ENCODE results near the gene GMDS. TPM values are rescaled to one million over a fixed set of nuclear protein-coding genes. Genes with fewer than 3 reads are reported as not detected.

Gene GMDS
- total RNA-seq, 3 donors from 2014 or later (not counting 1 experiment from before 2014, with no cell fraction given): 23.6 to 31.0 (median 26.4) TPM

DNA sequence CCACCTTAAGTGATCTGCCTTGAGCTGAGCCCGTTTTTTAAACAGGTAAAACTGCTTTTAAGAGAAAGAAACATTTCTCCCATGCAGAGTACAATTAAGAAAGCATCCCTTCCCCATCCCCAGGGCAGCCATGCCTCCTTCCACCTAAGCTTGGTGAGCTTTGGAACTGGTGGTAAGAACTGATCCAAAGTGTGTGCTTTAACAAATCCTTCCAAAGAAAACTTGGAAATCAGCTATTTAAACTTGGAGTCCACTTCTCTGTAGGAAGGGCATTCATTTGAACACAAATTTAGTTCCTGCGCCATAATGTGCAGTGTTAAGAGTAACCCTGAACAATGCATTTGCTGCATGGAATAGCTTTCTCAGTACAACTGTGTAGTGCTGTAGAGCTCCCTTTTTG is 17.0 kb downstream of the GMDS start:
- Histone ChIP-seq H3K4me1 (ENCODE audit: control insufficient read depth, insufficient read depth, low read length) (no peaks in the 10 kb centered on the region), H3K27ac (ENCODE audit: low read length) (no peak overlapping the region), H3K9me3 (ENCODE audit: control insufficient read depth, insufficient read depth, low read length) (no peaks in the 10 kb centered on the region), H3K4me3 (ENCODE audit: low read length) (no peak overlapping the region), H3K36me3 (ENCODE audit: control insufficient read depth, insufficient read depth, low read length) (no peaks in the 10 kb centered on the region), H3K27me3 (ENCODE audit: control insufficient read depth, insufficient read depth, low read length) (no peaks in the 10 kb centered on the region)
- ATAC-seq (no peak), DNase-seq (no peak)
- TF ChIP-seq, protein P1, sequence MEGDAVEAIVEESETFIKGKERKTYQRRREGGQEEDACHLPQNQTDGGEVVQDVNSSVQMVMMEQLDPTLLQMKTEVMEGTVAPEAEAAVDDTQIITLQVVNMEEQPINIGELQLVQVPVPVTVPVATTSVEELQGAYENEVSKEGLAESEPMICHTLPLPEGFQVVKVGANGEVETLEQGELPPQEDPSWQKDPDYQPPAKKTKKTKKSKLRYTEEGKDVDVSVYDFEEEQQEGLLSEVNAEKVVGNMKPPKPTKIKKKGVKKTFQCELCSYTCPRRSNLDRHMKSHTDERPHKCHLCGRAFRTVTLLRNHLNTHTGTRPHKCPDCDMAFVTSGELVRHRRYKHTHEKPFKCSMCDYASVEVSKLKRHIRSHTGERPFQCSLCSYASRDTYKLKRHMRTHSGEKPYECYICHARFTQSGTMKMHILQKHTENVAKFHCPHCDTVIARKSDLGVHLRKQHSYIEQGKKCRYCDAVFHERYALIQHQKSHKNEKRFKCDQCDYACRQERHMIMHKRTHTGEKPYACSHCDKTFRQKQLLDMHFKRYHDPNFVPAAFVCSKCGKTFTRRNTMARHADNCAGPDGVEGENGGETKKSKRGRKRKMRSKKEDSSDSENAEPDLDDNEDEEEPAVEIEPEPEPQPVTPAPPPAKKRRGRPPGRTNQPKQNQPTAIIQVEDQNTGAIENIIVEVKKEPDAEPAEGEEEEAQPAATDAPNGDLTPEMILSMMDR (IDR thresholded peaks at IDR 0.05): no peak
- Mint-ChIP-seq H3K27me3 (ENCODE audit: low read depth in 2 of 2) (peaks cover 0 to 2% of the 10 kb centered on the region in 2 donors), H3K4me1 (peaks cover 0 to 6% of the 10 kb centered on the region in 2 donors), H3K4me3 (no peak overlapping the region), H3K9me3 (no peaks in the 10 kb centered on the region), H3K36me3 (no peaks in the 10 kb centered on the region), H3K27ac (no peak overlapping the region)
- WGBS (ENCODE audit: insufficient coverage): 82% methylated on average over 2 of the region's 2 CpGs
- intact Hi-C loops (cut with micrococcal nuclease): no loop called here

DNA sequence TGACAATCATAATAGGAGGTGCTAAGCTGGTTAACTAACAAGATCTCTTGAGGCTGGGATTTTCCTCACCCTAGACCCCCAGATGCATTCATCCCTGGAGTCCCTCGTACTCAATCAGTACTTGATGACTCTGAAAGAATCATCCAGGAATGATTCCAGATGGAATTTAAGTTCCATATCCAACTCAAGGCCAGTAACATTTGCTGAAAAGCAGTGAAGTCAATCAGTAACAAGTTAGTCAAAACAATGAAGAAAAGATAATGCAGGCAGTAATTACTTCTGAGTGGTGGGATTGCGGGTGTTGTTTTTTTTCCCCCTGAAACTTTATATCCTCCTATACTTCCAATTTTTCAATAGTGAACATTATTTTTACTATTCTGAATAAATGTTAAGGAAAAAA is 18.6 kb downstream of the GMDS start:
- intact Hi-C loops (cut with micrococcal nuclease): no loop called here
- no peaks in the 10 kb centered on the region for H3K36me3 ChIP-seq (ENCODE audit: control insufficient read depth, insufficient read depth, low read length)
- Mint-ChIP-seq H3K9me3 (no peaks in the 10 kb centered on the region), H3K36me3 (no peaks in the 10 kb centered on the region), H3K27me3 (ENCODE audit: low read depth in 2 of 2) (peaks cover 0 to 2% of the 10 kb centered on the region in 2 donors), H3K4me3 (no peak overlapping the region), H3K27ac (no peak overlapping the region), H3K4me1 (peaks cover 14 to 22% of the 10 kb centered on the region in 2 donors)
- H3K27ac ChIP-seq (ENCODE audit: low read length): no peak overlapping the region
- no peak overlapping the region for H3K4me3 ChIP-seq (ENCODE audit: low read length)
- DNase-seq: no peak
- no peaks in the 10 kb centered on the region for H3K27me3 ChIP-seq (ENCODE audit: control insufficient read depth, insufficient read depth, low read length)
- no peaks in the 10 kb centered on the region for H3K9me3 ChIP-seq (ENCODE audit: control insufficient read depth, insufficient read depth, low read length)
- 100% methylated on average over 1 of the region's 2 CpGs for WGBS (ENCODE audit: insufficient coverage)
- ATAC-seq: no peak
- H3K4me1 ChIP-seq (ENCODE audit: control insufficient read depth, insufficient read depth, low read length): peaks cover 9% of the 10 kb centered on the region
- TF ChIP-seq, protein P1 (IDR thresholded peaks at IDR 0.05): no peak

DNA sequence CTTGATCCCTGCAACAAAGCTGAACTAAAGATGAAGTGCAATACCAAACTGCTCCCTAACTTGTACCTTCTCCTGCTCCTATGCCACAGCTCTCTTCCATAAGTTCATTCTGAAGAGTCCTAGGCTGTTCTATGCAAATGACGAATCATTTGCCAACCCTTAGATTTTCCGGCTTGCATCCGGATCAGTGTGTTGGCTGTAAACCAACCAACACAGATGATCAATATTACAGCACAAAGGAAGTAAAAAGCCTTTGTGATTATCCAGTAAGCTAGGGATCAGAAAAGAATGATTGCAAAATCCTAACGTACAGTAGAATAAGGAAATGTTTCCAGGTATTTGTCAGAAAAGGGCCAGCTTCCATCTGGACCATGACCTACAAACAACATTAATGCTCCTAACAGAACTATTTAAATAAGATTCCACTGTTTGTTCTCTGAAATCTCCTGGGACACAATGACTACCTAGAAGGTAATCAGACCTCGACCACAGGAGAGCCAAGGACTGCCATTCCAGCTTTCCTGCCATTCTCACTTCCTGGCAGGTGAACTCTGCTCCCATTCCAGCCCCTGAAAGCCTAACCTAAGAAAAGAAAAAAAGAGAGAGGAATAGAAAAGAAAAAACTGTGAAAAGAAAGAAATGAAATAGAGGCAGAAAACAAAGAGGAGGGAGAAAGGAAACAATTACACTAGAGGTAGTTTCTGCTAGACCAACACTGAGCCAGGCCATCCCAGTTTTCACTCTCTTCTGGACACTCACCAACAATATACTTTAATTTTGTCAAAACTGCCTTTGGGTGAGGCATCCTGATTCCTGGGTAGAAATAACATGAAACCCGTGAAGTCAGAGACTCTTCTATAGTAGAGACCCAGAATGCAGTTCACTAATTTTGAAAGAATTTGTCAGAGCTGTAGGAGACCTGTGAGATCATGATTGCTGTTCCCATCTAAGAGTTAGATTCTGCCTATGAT is 19.7 kb downstream of the GMDS start:
- WGBS (ENCODE audit: insufficient coverage): 88% methylated on average over 5 of the region's 6 CpGs
- Histone ChIP-seq H3K27ac (ENCODE audit: low read length) (no peak overlapping the region), H3K4me3 (ENCODE audit: low read length) (no peak overlapping the region), H3K4me1 (ENCODE audit: control insufficient read depth, insufficient read depth, low read length) (peaks cover 13% of the 10 kb centered on the region), H3K36me3 (ENCODE audit: control insufficient read depth, insufficient read depth, low read length) (no peaks in the 10 kb centered on the region), H3K9me3 (ENCODE audit: control insufficient read depth, insufficient read depth, low read length) (no peaks in the 10 kb centered on the region), H3K27me3 (ENCODE audit: control insufficient read depth, insufficient read depth, low read length) (no peaks in the 10 kb centered on the region)
- DNase-seq: no peak
- TF ChIP-seq, protein P1 (IDR thresholded peaks at IDR 0.05): no peak
- Mint-ChIP-seq H3K4me3 (no peak overlapping the region), H3K27ac (no peak overlapping the region), H3K9me3 (no peaks in the 10 kb centered on the region), H3K4me1 (peaks cover 18 to 29% of the 10 kb centered on the region in 2 donors), H3K27me3 (ENCODE audit: low read depth in 2 of 2) (peaks cover 0 to 2% of the 10 kb centered on the region in 2 donors), H3K36me3 (no peaks in the 10 kb centered on the region)
- no peak for ATAC-seq
- intact Hi-C loops (cut with micrococcal nuclease): no loop called here
